GM08714 (cell line): ENCODE measurements around the gene PLEKHA5.

Experiments
- H3K4me3 ChIP-seq: fragments of 200-500 bp; sonication (Bioruptor generic); 2 replicates; pipeline ENCODE4 v1.5.1; 2014; ENCODE audit warnings: mild to moderate bottlenecking, low read length, inconsistent platforms
- ZNF274 ChIP-seq: IDR thresholded peaks from 2 replicates; pipeline ENCODE4 v1.6.1; 2012; ENCODE audit warnings: mild to moderate bottlenecking, low read depth, low read length

The PLEKHA5 gene

GRCh38 chr12:19236656-19237055 lies 107.1 kb downstream of the PLEKHA5 start:
- no peak overlapping the region for H3K4me3 ChIP-seq
- no peak for TF ChIP-seq ZNF274

- no peak for TF ChIP-seq ZNF274
- no peak overlapping the region for H3K4me3 ChIP-seq
Observed at GRCh38 chr12:19238540-19238939, 109.0 kb downstream of the PLEKHA5 start.

GRCh38 chr12:19239102-19239501 lies 109.6 kb downstream of the PLEKHA5 start:
- no peak overlapping the region for H3K4me3 ChIP-seq

GRCh38 chr12:19239616-19240234 lies 110.2 kb downstream of the PLEKHA5 start:
- TF ChIP-seq ZNF274 = no peak
- H3K4me3 ChIP-seq = no peak overlapping the region

More at GRCh38 chr12:19239102-19239501, 109.6 kb downstream of the PLEKHA5 start:
- no peak for TF ChIP-seq ZNF274

- no peak for TF ChIP-seq ZNF274
- no peak overlapping the region for H3K4me3 ChIP-seq
Observed at GRCh38 chr12:19242581-19242980, 113.0 kb downstream of the PLEKHA5 start.

GRCh38 chr12:19243551-19243950 lies 114.0 kb downstream of the PLEKHA5 start:
- no peak for TF ChIP-seq ZNF274
- no peak overlapping the region for H3K4me3 ChIP-seq

GRCh38 chr12:19244312-19244711 lies 114.8 kb downstream of the PLEKHA5 start:
- no peak overlapping the region for H3K4me3 ChIP-seq

GRCh38 chr12:19245106-19245505 lies 115.6 kb downstream of the PLEKHA5 start:
- TF ChIP-seq ZNF274 = no peak
- H3K4me3 ChIP-seq = no peak overlapping the region

More at GRCh38 chr12:19244312-19244711, 114.8 kb downstream of the PLEKHA5 start:
- no peak for TF ChIP-seq ZNF274

- TF ChIP-seq ZNF274 = no peak
- H3K4me3 ChIP-seq = no peak overlapping the region
Observed at GRCh38 chr12:19245666-19246065, 116.1 kb downstream of the PLEKHA5 start.

- H3K4me3 ChIP-seq = no peak overlapping the region
- TF ChIP-seq ZNF274 = no peak
Observed at GRCh38 chr12:19246933-19247332, 117.4 kb downstream of the PLEKHA5 start.

- TF ChIP-seq ZNF274 = no peak
- no peak overlapping the region for H3K4me3 ChIP-seq
Observed at GRCh38 chr12:19248929-19249602, 119.5 kb downstream of the PLEKHA5 start.

- no peak overlapping the region for H3K4me3 ChIP-seq
- TF ChIP-seq ZNF274 = no peak
Observed at GRCh38 chr12:19251481-19252132, 122.1 kb downstream of the PLEKHA5 start.

- no peak for TF ChIP-seq ZNF274
- no peak overlapping the region for H3K4me3 ChIP-seq
Observed at GRCh38 chr12:19260135-19260534, 130.6 kb downstream of the PLEKHA5 start.

GRCh38 chr12:19261773-19262172 lies 132.2 kb downstream of the PLEKHA5 start:
- H3K4me3 ChIP-seq = no peak overlapping the region
- no peak for TF ChIP-seq ZNF274

GRCh38 chr12:19263672-19264071 lies 134.1 kb downstream of the PLEKHA5 start:
- no peak overlapping the region for H3K4me3 ChIP-seq
- TF ChIP-seq ZNF274 = no peak
